ENCODE measurements around the gene ADD3. TPM values are rescaled to one million over a fixed set of nuclear protein-coding genes. Genes with fewer than 3 reads are reported as not detected.

ADD3 gene
- total RNA-seq, 1 experiment from 2014 or later: 86.7 TPM

DNA sequence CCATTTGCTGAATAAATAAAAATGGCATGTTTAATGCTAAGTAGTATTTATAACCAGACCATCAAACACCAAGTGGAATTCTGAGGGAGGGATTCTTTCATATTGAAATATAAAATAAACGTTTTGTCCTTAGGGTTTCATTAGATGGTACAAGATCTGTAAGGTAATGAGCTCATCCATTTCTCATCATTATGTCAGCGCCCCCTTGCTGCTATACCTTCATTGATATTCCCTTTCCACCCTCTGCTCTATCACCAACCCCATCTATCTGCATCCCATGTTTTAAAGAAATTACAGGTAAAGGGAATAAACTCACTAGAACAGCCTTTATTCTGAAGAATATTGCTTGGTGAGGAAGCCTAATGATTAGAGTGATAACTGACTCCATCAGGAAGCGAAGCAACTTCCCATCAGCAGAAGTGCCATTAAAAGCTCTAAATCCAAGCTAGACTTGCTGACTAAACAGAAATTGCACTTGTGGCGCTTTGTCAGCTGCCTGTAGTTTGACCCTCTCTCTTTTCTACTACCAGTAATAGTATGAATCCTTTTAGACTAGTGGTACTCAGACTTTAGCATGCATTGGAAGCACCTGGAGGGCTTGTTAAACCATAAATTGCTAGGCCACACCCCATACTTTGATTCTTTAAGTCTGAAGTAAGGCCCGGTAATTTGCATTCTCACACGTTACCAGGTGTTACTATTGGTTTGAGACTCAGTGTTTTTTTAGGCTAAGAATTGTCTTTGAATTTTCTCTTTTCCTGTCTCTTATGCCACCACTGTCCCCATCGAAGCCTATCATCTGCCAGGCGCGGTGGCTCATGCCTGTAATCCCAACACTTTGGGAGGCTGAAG lies 27.5 kb downstream of the ADD3 start (continued):
- TF ChIP-seq, protein P1, sequence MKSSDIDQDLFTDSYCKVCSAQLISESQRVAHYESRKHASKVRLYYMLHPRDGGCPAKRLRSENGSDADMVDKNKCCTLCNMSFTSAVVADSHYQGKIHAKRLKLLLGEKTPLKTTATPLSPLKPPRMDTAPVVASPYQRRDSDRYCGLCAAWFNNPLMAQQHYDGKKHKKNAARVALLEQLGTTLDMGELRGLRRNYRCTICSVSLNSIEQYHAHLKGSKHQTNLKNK (CRISPR knock-in tag; IDR thresholded peaks at IDR 0.05): no peak
- TF ChIP-seq, protein P2, sequence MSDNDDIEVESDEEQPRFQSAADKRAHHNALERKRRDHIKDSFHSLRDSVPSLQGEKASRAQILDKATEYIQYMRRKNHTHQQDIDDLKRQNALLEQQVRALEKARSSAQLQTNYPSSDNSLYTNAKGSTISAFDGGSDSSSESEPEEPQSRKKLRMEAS (CRISPR knock-in tag; IDR thresholded peaks at IDR 0.05): no peak
- TF ChIP-seq, protein P3, sequence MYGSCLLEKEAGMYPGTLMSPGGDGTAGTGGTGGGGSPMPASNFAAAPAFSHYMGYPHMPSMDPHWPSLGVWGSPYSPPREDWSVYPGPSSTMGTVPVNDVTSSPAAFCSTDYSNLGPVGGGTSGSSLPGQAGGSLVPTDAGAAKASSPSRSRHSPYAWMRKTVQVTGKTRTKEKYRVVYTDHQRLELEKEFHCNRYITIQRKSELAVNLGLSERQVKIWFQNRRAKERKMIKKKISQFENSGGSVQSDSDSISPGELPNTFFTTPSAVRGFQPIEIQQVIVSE (CRISPR knock-in tag; IDR thresholded peaks at IDR 0.05; ENCODE audit: borderline replicate concordance): no peak
- TF ChIP-seq ESRRA (CRISPR knock-in tag; IDR thresholded peaks at IDR 0.05; ENCODE audit: borderline replicate concordance): no peak

DNA sequence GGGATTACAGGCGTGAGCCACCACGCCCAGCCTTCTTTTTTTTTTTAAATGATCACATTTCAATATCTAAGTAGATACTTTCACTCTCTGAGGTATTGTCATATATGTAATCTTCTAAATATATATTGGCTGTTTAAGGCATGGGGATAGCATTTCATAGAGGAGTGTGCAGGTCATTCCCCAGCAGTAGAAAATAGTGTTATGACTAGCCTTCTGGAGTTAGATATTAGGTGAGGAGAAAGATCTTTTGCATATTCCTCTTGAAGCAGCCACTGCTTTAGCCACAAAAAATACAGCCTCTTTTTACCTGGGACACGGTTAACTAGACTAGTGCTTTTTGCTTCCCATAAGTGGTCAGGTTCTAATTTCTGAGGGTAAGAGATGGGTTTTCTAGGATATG lies 28.9 kb downstream of the ADD3 start:
- ChIA-PET POLR2A (no interaction called here), CTCF (interaction anchor here (0.8 to 2.4 kb wide), 6 partner anchors 14 to 152 kb away, joined by 3 to 17 read pairs (median 4); partner anchors contain the start of gene ADD3)
- Mint-ChIP-seq H3K4me1 (peaks cover 57% of the 10 kb centered on the region), H3K9me3 (no peaks in the 10 kb centered on the region), H3K4me3 (no peak overlapping the region), H3K27ac (no peak overlapping the region), H3K36me3 (no peaks in the 10 kb centered on the region), H3K27me3 (ENCODE audit: low read depth) (no peaks in the 10 kb centered on the region)
- DNase-seq (ENCODE audit: low spot score) (no peak), ATAC-seq (no peak)
- TF ChIP-seq, protein P4, sequence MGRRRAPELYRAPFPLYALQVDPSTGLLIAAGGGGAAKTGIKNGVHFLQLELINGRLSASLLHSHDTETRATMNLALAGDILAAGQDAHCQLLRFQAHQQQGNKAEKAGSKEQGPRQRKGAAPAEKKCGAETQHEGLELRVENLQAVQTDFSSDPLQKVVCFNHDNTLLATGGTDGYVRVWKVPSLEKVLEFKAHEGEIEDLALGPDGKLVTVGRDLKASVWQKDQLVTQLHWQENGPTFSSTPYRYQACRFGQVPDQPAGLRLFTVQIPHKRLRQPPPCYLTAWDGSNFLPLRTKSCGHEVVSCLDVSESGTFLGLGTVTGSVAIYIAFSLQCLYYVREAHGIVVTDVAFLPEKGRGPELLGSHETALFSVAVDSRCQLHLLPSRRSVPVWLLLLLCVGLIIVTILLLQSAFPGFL (CRISPR knock-in tag; IDR thresholded peaks at IDR 0.05; ENCODE audit: borderline replicate concordance): no peak
- TF ChIP-seq IRF2 (CRISPR knock-in tag; IDR thresholded peaks at IDR 0.05; ENCODE audit: borderline replicate concordance, low read depth) (no peak), ZNF263 (CRISPR knock-in tag; IDR thresholded peaks at IDR 0.05; ENCODE audit: low read depth) (no peak), PRRX2 (CRISPR knock-in tag; IDR thresholded peaks at IDR 0.05) (no peak)
- TF ChIP-seq, protein P5, sequence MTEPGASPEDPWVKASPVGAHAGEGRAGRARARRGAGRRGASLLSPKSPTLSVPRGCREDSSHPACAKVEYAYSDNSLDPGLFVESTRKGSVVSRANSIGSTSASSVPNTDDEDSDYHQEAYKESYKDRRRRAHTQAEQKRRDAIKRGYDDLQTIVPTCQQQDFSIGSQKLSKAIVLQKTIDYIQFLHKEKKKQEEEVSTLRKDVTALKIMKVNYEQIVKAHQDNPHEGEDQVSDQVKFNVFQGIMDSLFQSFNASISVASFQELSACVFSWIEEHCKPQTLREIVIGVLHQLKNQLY (CRISPR knock-in tag; IDR thresholded peaks at IDR 0.05): no peak

DNA sequence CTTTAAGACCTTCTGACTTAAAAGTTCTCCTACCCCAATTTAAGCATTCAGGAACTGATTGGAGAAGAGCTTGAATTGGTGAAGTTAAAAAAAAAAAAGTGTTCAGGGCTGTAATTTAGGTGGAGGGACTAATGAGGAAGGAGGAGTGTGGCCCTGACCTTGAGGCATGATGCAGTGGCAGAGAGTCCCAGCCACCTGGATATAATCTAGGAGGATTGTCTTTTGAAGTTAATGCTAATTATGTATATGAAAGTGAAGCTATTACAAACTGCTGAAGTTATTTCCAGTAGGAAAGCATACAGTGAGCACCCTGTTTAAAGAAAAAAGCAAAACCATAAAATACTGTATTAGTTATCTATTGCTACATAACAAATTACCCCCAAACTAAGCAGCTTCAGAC lies 31.5 kb downstream of the ADD3 start:
- H3K27ac Mint-ChIP-seq: peak overlapping the region; percentile 59; the same call in 1 of the 2 replicates
- ATAC-seq (no peak), DNase-seq (ENCODE audit: low spot score) (no peak)
- TF ChIP-seq, protein P6, sequence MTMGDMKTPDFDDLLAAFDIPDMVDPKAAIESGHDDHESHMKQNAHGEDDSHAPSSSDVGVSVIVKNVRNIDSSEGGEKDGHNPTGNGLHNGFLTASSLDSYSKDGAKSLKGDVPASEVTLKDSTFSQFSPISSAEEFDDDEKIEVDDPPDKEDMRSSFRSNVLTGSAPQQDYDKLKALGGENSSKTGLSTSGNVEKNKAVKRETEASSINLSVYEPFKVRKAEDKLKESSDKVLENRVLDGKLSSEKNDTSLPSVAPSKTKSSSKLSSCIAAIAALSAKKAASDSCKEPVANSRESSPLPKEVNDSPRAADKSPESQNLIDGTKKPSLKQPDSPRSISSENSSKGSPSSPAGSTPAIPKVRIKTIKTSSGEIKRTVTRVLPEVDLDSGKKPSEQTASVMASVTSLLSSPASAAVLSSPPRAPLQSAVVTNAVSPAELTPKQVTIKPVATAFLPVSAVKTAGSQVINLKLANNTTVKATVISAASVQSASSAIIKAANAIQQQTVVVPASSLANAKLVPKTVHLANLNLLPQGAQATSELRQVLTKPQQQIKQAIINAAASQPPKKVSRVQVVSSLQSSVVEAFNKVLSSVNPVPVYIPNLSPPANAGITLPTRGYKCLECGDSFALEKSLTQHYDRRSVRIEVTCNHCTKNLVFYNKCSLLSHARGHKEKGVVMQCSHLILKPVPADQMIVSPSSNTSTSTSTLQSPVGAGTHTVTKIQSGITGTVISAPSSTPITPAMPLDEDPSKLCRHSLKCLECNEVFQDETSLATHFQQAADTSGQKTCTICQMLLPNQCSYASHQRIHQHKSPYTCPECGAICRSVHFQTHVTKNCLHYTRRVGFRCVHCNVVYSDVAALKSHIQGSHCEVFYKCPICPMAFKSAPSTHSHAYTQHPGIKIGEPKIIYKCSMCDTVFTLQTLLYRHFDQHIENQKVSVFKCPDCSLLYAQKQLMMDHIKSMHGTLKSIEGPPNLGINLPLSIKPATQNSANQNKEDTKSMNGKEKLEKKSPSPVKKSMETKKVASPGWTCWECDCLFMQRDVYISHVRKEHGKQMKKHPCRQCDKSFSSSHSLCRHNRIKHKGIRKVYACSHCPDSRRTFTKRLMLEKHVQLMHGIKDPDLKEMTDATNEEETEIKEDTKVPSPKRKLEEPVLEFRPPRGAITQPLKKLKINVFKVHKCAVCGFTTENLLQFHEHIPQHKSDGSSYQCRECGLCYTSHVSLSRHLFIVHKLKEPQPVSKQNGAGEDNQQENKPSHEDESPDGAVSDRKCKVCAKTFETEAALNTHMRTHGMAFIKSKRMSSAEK (CRISPR knock-in tag; IDR thresholded peaks at IDR 0.05; ENCODE audit: borderline replicate concordance): no peak
- no peak for TF ChIP-seq PRRX2 (CRISPR knock-in tag; IDR thresholded peaks at IDR 0.05)
- TF ChIP-seq, protein P7, sequence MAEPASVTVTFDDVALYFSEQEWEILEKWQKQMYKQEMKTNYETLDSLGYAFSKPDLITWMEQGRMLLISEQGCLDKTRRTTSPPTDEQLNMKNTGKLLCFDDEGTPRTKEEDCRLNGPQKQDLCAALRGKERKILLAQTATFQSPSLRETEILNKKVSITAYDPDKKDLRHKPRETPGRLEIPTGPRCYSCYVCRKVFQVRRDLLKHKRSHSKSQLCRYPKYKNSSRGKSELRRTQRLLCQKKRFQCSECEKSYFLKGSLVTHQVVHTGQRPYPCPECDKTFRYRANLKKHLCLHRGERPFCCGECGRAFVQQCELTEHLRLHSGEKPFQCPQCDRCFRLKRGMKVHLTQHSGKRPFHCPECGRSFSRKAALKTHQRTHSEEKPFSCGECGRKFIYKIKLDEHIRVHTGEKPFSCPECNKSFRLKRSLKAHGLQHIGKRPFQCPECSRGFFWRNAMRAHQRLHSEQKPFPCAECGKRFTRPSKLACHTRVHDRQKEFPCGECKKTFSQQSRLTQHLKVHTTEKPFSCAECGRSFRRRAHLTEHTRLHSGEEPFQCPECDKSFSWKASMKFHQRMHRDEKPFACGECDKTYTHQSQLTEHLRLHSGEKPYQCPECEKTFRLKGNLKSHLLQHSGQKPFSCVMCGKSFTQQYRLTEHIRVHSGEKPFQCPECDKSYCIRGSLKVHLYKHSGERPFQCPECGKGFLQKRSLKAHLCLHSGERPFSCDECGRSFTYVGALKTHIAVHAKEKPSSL (CRISPR knock-in tag; conservative IDR thresholded peaks at IDR 0.05): no peak
- peaks cover 4% of the 10 kb centered on the region; the same call in 1 of the 2 replicates for H3K9me3 Mint-ChIP-seq
- no peak overlapping the region for H3K4me3 Mint-ChIP-seq
- ChIA-PET POLR2A (no interaction called here), CTCF (interaction anchor here (0.6 to 1.1 kb wide), 2 partner anchors 64 to 155 kb away, joined by 3 to 4 read pairs; no protein-coding TSS in a partner anchor)
- H3K4me1 Mint-ChIP-seq: peaks cover 47% of the 10 kb centered on the region
- H3K36me3 Mint-ChIP-seq: no peaks in the 10 kb centered on the region
- no peaks in the 10 kb centered on the region for H3K27me3 Mint-ChIP-seq (ENCODE audit: low read depth)

Data from WTC11 (cell line).